SU-DHL-6 (cell line): ENCODE data around the gene SEMA4C.

Source experiments
- CTCF ChIP-seq: fragments of 200-600 bp; sonication (generic); IDR thresholded peaks from one replicate; pipeline ENCODE4 v1.5.1; 2017; ENCODE audit warnings: antibody characterized with exemption, mild to moderate bottlenecking, low read length, moderate library complexity; ENCODE audit not compliant: insufficient read depth, poor library complexity, severe bottlenecking
- EZH2phosphoT487 ChIP-seq: fragments of 200-600 bp; sonication (generic), shearing (Covaris generic); conservative IDR thresholded peaks from 2 replicates; pipeline ENCODE4 v1.6.1; 2018; ENCODE audit warnings: mild to moderate bottlenecking, antibody characterized with exemption, low read length, moderate library complexity, mixed read lengths

GRCh38 chr2:96900237-96900636 lies 30.4 kb upstream of the SEMA4C start:
- TF ChIP-seq CTCF (no peak), EZH2phosphoT487 (no peak)
